IMR-90 (cell line): ENCODE data around the gene IFNL3.

ENCODE experiments used
- BHLHE40 ChIP-seq: fragments of 150-350 bp; IDR thresholded peaks from 2 replicates; pipeline ENCODE4 v1.6.1; 2016; ENCODE audit warnings: mild to moderate bottlenecking, low read depth, low read length
- CEBPB ChIP-seq: IDR thresholded peaks from 2 replicates; pipeline ENCODE4 v1.6.1; 2012; ENCODE audit warnings: low read depth, low read length, improper control_type of control experiment
- FOS ChIP-seq: fragments of 150-350 bp; IDR thresholded peaks from 2 replicates; pipeline ENCODE4 v1.6.1; 2016; ENCODE audit warnings: low read depth, low read length
- MAFK ChIP-seq: IDR thresholded peaks from 2 replicates; pipeline ENCODE4 v1.6.1; 2012; ENCODE audit warnings: low read depth, low read length, improper control_type of control experiment
- MAZ ChIP-seq: IDR thresholded peaks from 2 replicates; pipeline ENCODE4 v1.6.1; 2012; ENCODE audit warnings: low read depth, mild to moderate bottlenecking, low read length, improper control_type of control experiment, moderate library complexity, borderline replicate concordance
- MXI1 ChIP-seq: IDR thresholded peaks from 2 replicates; pipeline ENCODE4 v1.6.1; 2012; ENCODE audit warnings: low read depth, mild to moderate bottlenecking, low read length, moderate library complexity, borderline replicate concordance
- POLR2A ChIP-seq: IDR thresholded peaks from 2 replicates; pipeline ENCODE4 v1.6.1; 2012; ENCODE audit warnings: mild to moderate bottlenecking, low read depth, low read length
- RAD21 ChIP-seq: IDR thresholded peaks from 2 replicates; pipeline ENCODE4 v1.6.1; 2012; ENCODE audit warnings: low read length, improper control_type of control experiment
- RCOR1 ChIP-seq: IDR thresholded peaks from 2 replicates; pipeline ENCODE4 v1.6.1; 2012; ENCODE audit warnings: mild to moderate bottlenecking, low read length, improper control_type of control experiment; ENCODE audit not compliant: insufficient replicate concordance
- SMC3 ChIP-seq: fragments of 150-350 bp; IDR thresholded peaks from 2 replicates; pipeline ENCODE4 v1.6.1; 2016; ENCODE audit warnings: low read depth, mild to moderate bottlenecking, antibody characterized with exemption, low read length, moderate library complexity
- TF ChIP-seq, protein P1 (sequence below): conservative IDR thresholded peaks from 2 replicates; pipeline ENCODE4 v1.5.1; 2012; ENCODE audit warnings: mild to moderate bottlenecking, low read depth, low read length, improper control_type of control experiment
- TF ChIP-seq, protein P2 (sequence below): fragments of 150-350 bp; IDR thresholded peaks from 2 replicates; pipeline ENCODE4 v1.6.1; 2016; ENCODE audit warnings: low read depth, mild to moderate bottlenecking, low read length, moderate library complexity, borderline replicate concordance
- TF ChIP-seq, protein P3 (sequence below): fragments of 150-350 bp; IDR thresholded peaks from 2 replicates; pipeline ENCODE4 v1.6.1; 2017; ENCODE audit warnings: mild to moderate bottlenecking, antibody characterized with exemption, low read length, low read depth

DNA sequence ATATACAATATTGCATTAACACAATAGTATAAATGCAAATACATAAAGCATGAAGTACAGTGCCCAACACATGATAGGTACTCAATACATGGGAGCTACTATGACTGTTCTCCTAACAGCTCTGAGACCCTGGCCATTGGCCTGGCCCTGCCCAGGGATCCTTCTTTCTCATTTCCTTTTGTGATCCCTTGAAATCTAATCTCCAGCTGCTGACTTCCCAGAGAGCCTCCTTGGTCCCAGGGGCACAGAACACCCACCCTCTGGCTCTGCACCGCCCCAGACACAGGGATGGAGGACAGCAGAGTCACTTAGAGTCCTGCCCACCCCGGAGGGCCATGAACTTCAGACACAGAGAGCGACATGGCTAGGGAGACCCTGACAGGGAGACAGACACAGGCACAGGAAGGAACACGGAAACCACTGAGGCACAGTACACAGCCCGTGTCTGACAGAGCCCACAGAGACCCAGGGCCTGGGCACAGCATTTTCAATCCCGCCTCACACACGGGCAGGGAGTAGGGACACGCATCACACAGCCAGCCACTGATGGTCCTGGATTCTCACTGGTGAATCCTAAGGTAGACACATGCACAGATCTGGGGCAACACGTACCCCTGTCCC is 36.5 kb downstream of the IFNL3 start:
- TF ChIP-seq, protein P1, sequence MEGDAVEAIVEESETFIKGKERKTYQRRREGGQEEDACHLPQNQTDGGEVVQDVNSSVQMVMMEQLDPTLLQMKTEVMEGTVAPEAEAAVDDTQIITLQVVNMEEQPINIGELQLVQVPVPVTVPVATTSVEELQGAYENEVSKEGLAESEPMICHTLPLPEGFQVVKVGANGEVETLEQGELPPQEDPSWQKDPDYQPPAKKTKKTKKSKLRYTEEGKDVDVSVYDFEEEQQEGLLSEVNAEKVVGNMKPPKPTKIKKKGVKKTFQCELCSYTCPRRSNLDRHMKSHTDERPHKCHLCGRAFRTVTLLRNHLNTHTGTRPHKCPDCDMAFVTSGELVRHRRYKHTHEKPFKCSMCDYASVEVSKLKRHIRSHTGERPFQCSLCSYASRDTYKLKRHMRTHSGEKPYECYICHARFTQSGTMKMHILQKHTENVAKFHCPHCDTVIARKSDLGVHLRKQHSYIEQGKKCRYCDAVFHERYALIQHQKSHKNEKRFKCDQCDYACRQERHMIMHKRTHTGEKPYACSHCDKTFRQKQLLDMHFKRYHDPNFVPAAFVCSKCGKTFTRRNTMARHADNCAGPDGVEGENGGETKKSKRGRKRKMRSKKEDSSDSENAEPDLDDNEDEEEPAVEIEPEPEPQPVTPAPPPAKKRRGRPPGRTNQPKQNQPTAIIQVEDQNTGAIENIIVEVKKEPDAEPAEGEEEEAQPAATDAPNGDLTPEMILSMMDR, result no peak
- no peak for TF ChIP-seq SMC3
- no peak for TF ChIP-seq FOS
- no peak for TF ChIP-seq MXI1
- TF ChIP-seq MAFK, result no peak
- no peak for TF ChIP-seq MAZ
- TF ChIP-seq POLR2A, result no peak
- no peak for TF ChIP-seq CEBPB
- TF ChIP-seq, protein P2, sequence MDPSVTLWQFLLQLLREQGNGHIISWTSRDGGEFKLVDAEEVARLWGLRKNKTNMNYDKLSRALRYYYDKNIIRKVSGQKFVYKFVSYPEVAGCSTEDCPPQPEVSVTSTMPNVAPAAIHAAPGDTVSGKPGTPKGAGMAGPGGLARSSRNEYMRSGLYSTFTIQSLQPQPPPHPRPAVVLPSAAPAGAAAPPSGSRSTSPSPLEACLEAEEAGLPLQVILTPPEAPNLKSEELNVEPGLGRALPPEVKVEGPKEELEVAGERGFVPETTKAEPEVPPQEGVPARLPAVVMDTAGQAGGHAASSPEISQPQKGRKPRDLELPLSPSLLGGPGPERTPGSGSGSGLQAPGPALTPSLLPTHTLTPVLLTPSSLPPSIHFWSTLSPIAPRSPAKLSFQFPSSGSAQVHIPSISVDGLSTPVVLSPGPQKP, result no peak
- TF ChIP-seq RCOR1, result no peak
- TF ChIP-seq RAD21, result no peak
- TF ChIP-seq, protein P3, sequence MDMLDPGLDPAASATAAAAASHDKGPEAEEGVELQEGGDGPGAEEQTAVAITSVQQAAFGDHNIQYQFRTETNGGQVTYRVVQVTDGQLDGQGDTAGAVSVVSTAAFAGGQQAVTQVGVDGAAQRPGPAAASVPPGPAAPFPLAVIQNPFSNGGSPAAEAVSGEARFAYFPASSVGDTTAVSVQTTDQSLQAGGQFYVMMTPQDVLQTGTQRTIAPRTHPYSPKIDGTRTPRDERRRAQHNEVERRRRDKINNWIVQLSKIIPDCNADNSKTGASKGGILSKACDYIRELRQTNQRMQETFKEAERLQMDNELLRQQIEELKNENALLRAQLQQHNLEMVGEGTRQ, result no peak
- no peak for TF ChIP-seq BHLHE40
